ENCODE data around the gene LRRC8B.
"Not testable (repeated sequence)": the region's sequence is repeated elsewhere in the genome, so short reads cannot be mapped to it uniquely, and the experiment has no call there.

DNA sequence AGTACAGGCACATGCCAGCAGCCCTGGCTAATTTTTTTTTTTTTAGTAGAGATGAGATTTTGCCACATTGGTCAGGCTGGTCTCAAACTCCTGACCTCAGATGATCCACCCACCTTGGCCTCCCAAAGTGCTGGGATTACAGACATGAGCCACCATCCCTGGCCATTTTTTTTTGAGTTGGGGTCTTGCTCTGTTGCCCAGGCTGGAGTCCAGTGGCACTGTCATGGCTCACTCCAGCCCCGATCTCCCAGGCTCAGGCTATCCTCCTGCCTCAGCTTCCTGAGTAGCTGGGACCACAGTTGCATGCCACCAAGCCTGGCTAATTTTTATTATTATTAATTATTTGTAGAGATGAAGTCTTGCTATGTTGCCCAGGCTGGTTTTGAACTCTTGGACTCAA lies 19.0 kb downstream of the LRRC8B start:
- not testable (repeated sequence) for TF ChIP-seq EZH2 (IDR thresholded peaks at IDR 0.05; ENCODE audit: low read length, missing control alignments)
- TF ChIP-seq, protein P1, sequence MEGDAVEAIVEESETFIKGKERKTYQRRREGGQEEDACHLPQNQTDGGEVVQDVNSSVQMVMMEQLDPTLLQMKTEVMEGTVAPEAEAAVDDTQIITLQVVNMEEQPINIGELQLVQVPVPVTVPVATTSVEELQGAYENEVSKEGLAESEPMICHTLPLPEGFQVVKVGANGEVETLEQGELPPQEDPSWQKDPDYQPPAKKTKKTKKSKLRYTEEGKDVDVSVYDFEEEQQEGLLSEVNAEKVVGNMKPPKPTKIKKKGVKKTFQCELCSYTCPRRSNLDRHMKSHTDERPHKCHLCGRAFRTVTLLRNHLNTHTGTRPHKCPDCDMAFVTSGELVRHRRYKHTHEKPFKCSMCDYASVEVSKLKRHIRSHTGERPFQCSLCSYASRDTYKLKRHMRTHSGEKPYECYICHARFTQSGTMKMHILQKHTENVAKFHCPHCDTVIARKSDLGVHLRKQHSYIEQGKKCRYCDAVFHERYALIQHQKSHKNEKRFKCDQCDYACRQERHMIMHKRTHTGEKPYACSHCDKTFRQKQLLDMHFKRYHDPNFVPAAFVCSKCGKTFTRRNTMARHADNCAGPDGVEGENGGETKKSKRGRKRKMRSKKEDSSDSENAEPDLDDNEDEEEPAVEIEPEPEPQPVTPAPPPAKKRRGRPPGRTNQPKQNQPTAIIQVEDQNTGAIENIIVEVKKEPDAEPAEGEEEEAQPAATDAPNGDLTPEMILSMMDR (conservative IDR thresholded peaks at IDR 0.05 in 1 of 2, IDR thresholded peaks at IDR 0.05 in 1 of 2; ENCODE audit: low read depth in 1 of 2, low read length in 2 of 2) = not testable (repeated sequence)

Data from fibroblast of lung (primary cell).